GM12873 (cell line): ENCODE results near the gene HSF4.

Experiments used
- TF ChIP-seq, protein P1 (sequence below): IDR thresholded peaks from 2 replicates; pipeline ENCODE4 v1.5.1; 2012; ENCODE audit warnings: low read depth, mild to moderate bottlenecking, moderate library complexity, low read length, control low read depth; ENCODE audit not compliant: insufficient read depth; ENCODE audit errors: missing control alignments

Gene HSF4

DNA sequence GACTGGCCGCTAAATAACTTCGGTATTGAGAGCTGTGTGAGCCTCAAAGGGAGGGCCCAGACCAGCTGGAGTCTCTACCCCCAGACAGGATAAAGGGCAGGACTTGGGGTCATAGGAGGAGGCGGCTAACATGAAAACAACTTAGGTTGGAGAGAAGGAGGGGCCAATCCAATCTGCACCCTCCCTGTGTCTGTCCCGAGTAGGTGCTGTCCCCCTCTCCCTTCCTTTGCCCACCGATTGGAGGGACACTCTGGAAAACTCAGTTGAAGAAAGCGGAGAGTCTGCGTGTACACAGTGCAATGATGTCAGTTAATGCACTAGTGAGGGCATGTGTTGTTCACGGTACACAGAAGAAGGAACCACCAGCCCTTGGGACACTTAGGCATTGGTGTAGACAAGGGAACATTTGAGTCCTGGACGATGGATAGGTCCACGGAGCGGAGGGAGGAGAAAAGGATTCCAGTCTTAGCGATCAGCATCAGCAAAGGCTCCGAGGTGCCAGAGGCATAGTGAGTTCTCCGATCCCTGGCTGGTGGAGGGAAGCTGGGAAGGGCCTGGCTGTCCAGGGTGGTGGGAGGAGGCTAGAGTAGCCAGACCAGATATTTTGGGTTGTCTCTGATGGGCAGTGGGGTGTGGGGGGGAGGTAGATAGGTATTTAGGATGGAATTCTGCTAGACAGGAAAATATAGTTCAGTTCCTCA lies 6.6 kb downstream of the HSF4 start:
- TF ChIP-seq, protein P1, sequence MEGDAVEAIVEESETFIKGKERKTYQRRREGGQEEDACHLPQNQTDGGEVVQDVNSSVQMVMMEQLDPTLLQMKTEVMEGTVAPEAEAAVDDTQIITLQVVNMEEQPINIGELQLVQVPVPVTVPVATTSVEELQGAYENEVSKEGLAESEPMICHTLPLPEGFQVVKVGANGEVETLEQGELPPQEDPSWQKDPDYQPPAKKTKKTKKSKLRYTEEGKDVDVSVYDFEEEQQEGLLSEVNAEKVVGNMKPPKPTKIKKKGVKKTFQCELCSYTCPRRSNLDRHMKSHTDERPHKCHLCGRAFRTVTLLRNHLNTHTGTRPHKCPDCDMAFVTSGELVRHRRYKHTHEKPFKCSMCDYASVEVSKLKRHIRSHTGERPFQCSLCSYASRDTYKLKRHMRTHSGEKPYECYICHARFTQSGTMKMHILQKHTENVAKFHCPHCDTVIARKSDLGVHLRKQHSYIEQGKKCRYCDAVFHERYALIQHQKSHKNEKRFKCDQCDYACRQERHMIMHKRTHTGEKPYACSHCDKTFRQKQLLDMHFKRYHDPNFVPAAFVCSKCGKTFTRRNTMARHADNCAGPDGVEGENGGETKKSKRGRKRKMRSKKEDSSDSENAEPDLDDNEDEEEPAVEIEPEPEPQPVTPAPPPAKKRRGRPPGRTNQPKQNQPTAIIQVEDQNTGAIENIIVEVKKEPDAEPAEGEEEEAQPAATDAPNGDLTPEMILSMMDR, result no peak

DNA sequence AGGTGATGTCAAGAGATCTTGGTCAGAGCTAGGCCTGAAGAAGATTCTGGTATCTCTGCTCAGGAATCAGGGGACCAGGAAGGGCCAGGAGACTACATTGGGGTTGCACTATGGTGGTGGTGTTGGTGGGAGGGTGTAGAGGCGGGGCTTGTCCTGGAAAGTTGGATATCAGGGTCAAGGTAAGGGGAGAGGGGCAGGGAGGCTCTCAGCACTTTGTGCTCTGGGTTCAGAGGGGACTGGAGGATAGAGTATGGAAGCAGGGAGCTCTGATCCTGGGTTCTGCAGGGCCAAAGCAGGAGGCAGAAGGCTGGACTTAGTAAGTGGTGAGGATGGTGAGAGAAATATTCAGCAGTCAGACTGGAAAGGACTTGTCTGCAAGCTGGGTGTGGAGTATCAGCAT lies 8.8 kb downstream of the HSF4 start:
- TF ChIP-seq, protein P1, result no peak

DNA sequence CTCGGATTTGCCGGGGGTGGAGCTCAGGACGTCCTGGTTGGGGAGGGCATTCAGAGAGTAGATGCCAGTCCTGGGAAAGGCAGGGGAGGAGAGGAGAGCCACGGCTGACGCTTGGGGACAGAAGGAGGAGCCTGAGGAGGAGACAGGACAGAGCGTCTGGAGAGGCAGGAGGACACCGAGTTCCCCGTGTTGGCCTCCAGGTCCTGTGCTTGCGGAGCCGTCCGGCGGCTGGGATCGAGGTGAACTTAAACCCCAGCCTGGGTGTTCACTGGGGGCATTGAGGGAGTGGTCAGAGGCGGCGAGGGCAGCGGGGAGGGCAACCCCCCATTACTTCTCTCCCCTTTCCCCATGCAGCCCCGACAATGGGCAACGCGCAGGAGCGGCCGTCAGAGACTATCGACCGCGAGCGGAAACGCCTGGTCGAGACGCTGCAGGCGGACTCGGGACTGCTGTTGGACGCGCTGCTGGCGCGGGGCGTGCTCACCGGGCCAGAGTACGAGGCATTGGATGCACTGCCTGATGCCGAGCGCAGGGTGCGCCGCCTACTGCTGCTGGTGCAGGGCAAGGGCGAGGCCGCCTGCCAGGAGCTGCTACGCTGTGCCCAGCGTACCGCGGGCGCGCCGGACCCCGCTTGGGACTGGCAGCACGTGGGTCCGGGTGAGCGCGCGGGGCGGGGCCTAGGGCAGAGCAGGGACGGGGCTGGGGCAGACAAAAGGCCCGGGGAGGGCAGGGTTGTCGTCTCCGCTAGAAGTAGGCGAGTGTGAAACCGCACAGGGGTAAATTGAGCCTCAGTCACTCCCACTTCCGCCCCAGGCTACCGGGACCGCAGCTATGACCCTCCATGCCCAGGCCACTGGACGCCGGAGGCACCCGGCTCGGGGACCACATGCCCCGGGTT lies 9.5 kb downstream of the HSF4 start:
- TF ChIP-seq, protein P1, result peak; percentile 29

DNA sequence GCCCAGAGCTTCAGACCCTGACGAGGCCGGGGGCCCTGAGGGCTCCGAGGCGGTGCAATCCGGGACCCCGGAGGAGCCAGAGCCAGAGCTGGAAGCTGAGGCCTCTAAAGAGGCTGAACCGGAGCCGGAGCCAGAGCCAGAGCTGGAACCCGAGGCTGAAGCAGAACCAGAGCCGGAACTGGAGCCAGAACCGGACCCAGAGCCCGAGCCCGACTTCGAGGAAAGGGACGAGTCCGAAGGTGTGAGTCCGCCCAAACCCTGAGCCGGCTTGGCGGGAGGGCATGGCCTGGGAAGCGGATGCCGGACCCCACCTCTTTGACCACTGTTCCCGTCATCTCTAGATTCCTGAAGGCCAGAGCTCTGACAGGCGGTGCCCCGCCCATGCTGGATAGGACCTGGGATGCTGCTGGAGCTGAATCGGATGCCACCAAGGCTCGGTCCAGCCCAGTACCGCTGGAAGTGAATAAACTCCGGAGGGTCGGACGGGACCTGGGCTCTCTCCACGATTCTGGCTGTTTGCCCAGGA lies 10.2 kb downstream of the HSF4 start:
- TF ChIP-seq, protein P1, result no peak

DNA sequence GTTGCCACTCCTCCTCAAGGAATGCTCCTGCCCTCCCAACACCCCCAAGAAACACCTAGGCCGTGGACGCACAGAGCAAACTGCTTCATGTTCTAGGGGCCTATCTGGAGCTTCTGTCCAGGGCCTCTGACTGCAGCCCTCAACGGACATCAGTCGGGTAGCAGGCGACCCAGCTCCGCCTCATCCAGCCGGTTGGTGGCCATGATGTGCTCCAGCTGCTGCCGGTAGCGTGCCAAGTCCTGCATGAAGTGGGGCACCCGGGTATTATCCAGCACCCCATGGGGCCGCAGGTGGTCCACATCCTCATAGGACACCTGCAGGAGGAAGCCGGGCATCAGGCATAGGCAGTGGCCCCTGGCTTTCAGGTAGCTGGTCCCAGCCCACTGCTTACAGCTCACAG lies 12.1 kb downstream of the HSF4 start:
- TF ChIP-seq, protein P1, result no peak

DNA sequence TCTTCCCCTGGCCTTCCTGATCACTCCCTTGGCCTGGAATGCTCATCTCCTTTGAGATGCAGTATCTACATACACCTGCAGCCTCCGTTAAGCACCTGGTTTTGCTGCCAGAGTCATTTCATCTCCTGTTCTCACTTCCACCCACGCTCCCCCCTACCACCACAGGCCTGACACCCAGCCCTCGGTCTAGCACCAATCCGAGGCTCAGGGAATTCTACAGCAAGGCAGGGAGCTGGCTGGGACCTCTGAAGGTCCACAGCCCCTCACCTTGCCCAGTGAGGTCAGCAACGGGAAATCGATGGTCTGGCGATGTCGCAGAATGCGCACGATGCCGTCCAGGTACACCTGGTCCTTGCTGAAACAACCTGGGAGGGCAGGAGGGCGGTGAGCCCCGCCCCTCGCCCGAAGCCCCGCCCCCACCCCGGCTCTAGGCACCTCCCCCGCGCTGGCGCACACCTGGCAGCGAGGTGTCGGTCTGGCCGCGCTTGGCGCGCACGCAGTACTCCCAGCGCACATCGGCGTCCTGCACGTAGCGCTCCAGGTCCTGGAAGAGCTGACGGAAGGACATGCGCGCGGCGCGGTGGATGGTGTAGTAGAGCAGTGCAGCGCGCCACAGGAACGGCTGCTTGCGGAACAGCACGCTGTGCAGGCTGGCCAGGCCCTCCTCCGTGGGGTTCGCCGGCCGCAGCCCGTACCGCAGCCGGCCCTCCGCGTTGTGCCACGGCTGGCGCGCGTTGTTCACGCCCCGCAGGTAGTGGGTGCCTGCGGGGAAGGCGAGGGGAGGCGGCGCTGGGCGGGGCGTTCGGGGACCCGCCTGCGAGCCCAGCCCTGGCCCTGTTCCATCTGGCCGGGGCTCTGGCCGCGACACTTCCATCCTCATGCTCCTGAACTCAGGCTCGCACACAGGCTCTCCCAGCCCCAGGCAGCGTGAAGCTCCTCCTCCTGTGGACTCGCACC lies 13.5 kb downstream of the HSF4 start:
- TF ChIP-seq, protein P1, result no peak
